Sigmoid colon (tissue), 7 donors: ENCODE measurements around the gene TRIM59. TPM values are rescaled to one million over a fixed set of nuclear protein-coding genes. Genes with fewer than 3 reads are reported as not detected.

ENCODE experiments used
- polyA plus RNA-seq, 3 donors: library from polyadenylated mRNA; stranded (reverse); fragments of 200-250 nt; gene quantifications; one replicate each; pipeline ENCODE4 v1.2.3, GENCODE V29; 2013
- small RNA-seq, 3 donors: library from RNA; depleted of rRNA; stranded (forward); fragments of <200 nt; gene quantifications; one replicate each; pipeline ENCODE3, GENCODE V24; 2016
- total RNA-seq, 4 donors: library from RNA; depleted of rRNA; stranded (reverse); fragments of >200 nt; gene quantifications; one replicate each; pipeline ENCODE4 v1.1.0, GENCODE V29; 2016
- donor health status: healthy with polysubstance abuse.
- donor health status: Bipolar disorder and iron deficiency.
- donor health status: healthy.

The TRIM59 gene
- total and polyA plus RNA-seq, 7 donors, result 0.60 to 6.1 (median 5.0) TPM

Small RNA genes lying within 50 kb of the gene (small RNA-seq; reads per million reads assigned to genes)
- gene MIR15B (3.4 to 5.9 (median 5.3) reads per million in 3 donors), gene MIR16-2 (0.60 to 1.6 (median 1.1) reads per million in 3 donors), gene RNU7-136P (0 reads per million in 3 donors)

Other genes with a start within 250 kb of the TRIM59 start
- 10 to 100 TPM in 3 of 4 donors, 1 to 10 TPM in 1; 5.8 to 28.3 (median 23.4) TPM for gene C3orf80, start 224.4 kb downstream of the TRIM59 start, total RNA-seq
- under 1 TPM in 2 of 3 donors, not detected in 1; under 0.01 to 0.80 TPM for gene C3orf80, start 224.4 kb downstream of the TRIM59 start, polyA plus RNA-seq
- gene IFT80, start 50.6 kb downstream of the TRIM59 start, total RNA-seq, result 10 to 100 TPM; 15.0 to 22.8 (median 17.2) TPM
- 10 to 100 TPM in 2 of 3 donors, 1 to 10 TPM in 1; 5.8 to 10.8 (median 10.4) TPM for gene IFT80, start 50.6 kb downstream of the TRIM59 start, polyA plus RNA-seq
- gene SMC4, start 50.1 kb downstream of the TRIM59 start, total RNA-seq, result 10 to 100 TPM; 25.1 to 44.6 (median 31.3) TPM
- gene SMC4, start 50.1 kb downstream of the TRIM59 start, polyA plus RNA-seq, result 10 to 100 TPM; 13.8 to 29.2 (median 19.9) TPM
- 10 to 100 TPM; 45.4 to 52.8 (median 49.2) TPM for gene KPNA4, start 115.8 kb upstream of the TRIM59 start, total RNA-seq
- 10 to 100 TPM; 15.0 to 17.3 (median 15.1) TPM for gene KPNA4, start 115.8 kb upstream of the TRIM59 start, polyA plus RNA-seq
- not detected for gene ARL14, start 227.4 kb upstream of the TRIM59 start, total RNA-seq
- gene ARL14, start 227.4 kb upstream of the TRIM59 start, polyA plus RNA-seq, result 100 to 1,000 TPM in 2 of 3 donors, 10 to 100 TPM in 1; 23.3 to 144 (median 109) TPM